ENCODE data around the gene DENND2A.

DNA sequence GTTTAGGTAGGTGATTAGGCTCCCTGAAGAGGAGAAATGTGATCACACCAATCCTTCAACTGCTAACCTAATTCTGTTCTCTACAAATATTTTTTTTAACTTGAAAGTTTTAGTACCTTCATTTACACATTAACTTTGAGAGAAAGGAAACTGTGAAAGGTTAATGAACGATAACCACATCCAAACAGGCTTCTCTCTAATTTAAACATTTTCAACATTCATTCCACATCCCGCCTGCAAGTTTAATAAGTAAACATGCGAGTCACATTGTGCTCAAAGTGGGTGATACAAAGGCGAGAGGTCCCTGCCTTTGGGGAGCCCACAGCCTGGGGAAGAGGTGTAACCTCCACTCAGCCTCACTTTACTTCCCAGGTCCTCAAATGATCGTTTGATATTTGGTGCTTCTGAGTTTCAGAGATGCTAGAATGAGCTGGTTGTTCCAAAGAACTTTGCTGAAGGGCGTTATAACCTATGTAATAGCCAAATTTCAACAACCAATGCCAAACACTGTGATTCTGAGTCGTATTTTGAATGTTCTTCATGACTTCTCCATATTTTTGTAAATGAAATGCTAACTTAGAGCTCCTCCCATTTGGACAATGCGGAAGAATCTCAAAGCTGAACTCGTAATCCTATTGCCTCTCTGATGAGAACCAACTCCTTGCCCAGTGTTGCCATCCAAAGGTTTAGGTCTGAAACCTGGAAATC lies 47.5 kb downstream of the DENND2A start:
- TF ChIP-seq, protein P1, sequence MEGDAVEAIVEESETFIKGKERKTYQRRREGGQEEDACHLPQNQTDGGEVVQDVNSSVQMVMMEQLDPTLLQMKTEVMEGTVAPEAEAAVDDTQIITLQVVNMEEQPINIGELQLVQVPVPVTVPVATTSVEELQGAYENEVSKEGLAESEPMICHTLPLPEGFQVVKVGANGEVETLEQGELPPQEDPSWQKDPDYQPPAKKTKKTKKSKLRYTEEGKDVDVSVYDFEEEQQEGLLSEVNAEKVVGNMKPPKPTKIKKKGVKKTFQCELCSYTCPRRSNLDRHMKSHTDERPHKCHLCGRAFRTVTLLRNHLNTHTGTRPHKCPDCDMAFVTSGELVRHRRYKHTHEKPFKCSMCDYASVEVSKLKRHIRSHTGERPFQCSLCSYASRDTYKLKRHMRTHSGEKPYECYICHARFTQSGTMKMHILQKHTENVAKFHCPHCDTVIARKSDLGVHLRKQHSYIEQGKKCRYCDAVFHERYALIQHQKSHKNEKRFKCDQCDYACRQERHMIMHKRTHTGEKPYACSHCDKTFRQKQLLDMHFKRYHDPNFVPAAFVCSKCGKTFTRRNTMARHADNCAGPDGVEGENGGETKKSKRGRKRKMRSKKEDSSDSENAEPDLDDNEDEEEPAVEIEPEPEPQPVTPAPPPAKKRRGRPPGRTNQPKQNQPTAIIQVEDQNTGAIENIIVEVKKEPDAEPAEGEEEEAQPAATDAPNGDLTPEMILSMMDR (conservative IDR thresholded peaks at IDR 0.05 in 1 of 2, IDR thresholded peaks at IDR 0.05 in 1 of 2; ENCODE audit: extremely low read depth in 1 of 2, insufficient read depth in 1 of 2, low read depth in 1 of 2, low read length in 2 of 2), result no peak
- no peak for TF ChIP-seq EZH2 (IDR thresholded peaks at IDR 0.05; ENCODE audit: borderline replicate concordance, low read length)

All from mammary epithelial cell (primary cell).